Type B pancreatic cell (in vitro differentiated cells): ENCODE results near the gene KIFC1. TPM values are rescaled to one million over a fixed set of nuclear protein-coding genes. Genes with fewer than 3 reads are reported as not detected.

ENCODE experiments used
- DNase-seq: peaks from one replicate; pipeline ENCODE4 v3.0.0; 2021; ENCODE audit warnings: mixed read lengths; ENCODE audit not compliant: unreplicated experiment; ENCODE audit errors: extremely low spot score
- H3K27ac Mint-ChIP-seq: 2 replicates; pipeline ENCODE4 v1.8.0; 2021; ENCODE audit warnings: mild to moderate bottlenecking, mixed read lengths
- H3K27me3 Mint-ChIP-seq: 2 replicates; pipeline ENCODE4 v1.8.0; 2021; ENCODE audit warnings: mixed read lengths
- H3K36me3 Mint-ChIP-seq: 2 replicates; pipeline ENCODE4 v1.8.0; 2021; ENCODE audit warnings: mixed read lengths
- H3K4me1 Mint-ChIP-seq: one replicate; pipeline ENCODE4 v1.8.0; 2021; ENCODE audit warnings: mixed read lengths; ENCODE audit not compliant: unreplicated experiment
- H3K4me3 Mint-ChIP-seq: 2 replicates; pipeline ENCODE4 v1.8.0; 2021; ENCODE audit warnings: mild to moderate bottlenecking, mixed read lengths
- H3K9me3 Mint-ChIP-seq: 2 replicates; pipeline ENCODE4 v1.8.0; 2021; ENCODE audit warnings: mixed read lengths
- total RNA-seq: library from RNA; stranded (reverse); gene quantifications from 2 replicates; pipeline ENCODE4 v1.2.1, GENCODE V29; 2021; ENCODE audit warnings: low replicate concordance
- TF ChIP-seq, protein P1 (sequence below): fragments of 200-600 bp; sonication (generic); conservative IDR thresholded peaks from 2 replicates; pipeline ENCODE4 v1.5.0; 2021; ENCODE audit warnings: antibody characterized with exemption, mild to moderate bottlenecking

The KIFC1 gene
- total RNA-seq, 1 donor from 2014 or later: 67.7 TPM

GRCh38 chr6:33442283-33442682, 50.7 kb downstream of the KIFC1 start:
- Mint-ChIP-seq H3K27me3 (no peaks in the 10 kb centered on the region), H3K4me1 (no peaks in the 10 kb centered on the region), H3K9me3 (no peaks in the 10 kb centered on the region), H3K4me3 (no peak overlapping the region), H3K27ac (no peak overlapping the region), H3K36me3 (peaks cover 21% of the 10 kb centered on the region)
- no peak for DNase-seq
- TF ChIP-seq, protein P1, sequence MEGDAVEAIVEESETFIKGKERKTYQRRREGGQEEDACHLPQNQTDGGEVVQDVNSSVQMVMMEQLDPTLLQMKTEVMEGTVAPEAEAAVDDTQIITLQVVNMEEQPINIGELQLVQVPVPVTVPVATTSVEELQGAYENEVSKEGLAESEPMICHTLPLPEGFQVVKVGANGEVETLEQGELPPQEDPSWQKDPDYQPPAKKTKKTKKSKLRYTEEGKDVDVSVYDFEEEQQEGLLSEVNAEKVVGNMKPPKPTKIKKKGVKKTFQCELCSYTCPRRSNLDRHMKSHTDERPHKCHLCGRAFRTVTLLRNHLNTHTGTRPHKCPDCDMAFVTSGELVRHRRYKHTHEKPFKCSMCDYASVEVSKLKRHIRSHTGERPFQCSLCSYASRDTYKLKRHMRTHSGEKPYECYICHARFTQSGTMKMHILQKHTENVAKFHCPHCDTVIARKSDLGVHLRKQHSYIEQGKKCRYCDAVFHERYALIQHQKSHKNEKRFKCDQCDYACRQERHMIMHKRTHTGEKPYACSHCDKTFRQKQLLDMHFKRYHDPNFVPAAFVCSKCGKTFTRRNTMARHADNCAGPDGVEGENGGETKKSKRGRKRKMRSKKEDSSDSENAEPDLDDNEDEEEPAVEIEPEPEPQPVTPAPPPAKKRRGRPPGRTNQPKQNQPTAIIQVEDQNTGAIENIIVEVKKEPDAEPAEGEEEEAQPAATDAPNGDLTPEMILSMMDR: no peak

DNA sequence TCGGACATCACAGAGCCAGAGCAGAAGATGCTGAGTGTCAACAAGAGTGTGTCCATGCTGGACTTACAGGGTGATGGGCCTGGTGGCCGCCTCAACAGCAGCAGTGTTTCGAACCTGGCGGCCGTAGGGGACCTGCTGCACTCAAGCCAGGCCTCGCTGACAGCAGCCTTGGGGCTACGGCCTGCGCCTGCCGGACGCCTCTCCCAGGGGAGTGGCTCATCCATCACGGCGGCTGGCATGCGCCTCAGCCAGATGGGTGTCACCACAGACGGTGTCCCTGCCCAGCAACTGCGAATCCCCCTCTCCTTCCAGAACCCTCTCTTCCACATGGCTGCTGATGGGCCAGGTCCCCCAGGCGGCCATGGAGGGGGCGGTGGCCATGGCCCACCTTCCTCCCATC, 51.4 kb downstream of the KIFC1 start:
- Mint-ChIP-seq H3K4me3 (no peak overlapping the region), H3K4me1 (no peaks in the 10 kb centered on the region), H3K27me3 (no peaks in the 10 kb centered on the region), H3K27ac (no peak overlapping the region), H3K36me3 (peaks cover 21% of the 10 kb centered on the region), H3K9me3 (no peaks in the 10 kb centered on the region)
- TF ChIP-seq, protein P1: no peak
- no peak for DNase-seq

GRCh38 chr6:33443619-33444504, 52.2 kb downstream of the KIFC1 start:
- Mint-ChIP-seq H3K27me3 (no peaks in the 10 kb centered on the region), H3K4me3 (no peak overlapping the region), H3K36me3 (peaks cover 26% of the 10 kb centered on the region), H3K9me3 (no peaks in the 10 kb centered on the region), H3K4me1 (no peaks in the 10 kb centered on the region), H3K27ac (no peak overlapping the region)
- TF ChIP-seq, protein P1: no peak
- no peak for DNase-seq

DNA sequence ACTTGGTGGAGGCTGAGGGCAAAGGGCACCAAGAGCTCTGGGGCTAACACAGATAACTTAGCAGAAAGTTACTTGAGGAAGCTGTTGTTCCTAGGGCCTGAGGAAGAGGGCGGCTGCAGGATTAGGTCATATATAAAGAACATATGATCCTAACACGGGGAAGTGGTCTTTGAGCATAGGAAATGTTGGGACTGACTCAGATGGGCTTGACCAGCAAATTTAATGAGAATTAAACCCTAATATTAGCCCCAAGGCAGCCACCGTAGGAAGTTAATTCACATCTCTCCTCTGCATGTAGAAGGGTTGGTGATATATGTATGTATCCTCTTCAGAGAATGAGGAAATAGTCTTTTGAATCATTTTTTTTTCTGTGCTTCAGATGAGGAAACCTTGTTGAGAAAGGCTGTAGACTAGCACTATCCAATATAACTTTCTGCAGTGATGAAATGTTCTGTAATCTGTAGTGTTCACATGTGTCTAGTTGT, 53.5 kb downstream of the KIFC1 start:
- Mint-ChIP-seq H3K27ac (no peak overlapping the region), H3K9me3 (no peaks in the 10 kb centered on the region), H3K4me1 (no peaks in the 10 kb centered on the region), H3K27me3 (no peaks in the 10 kb centered on the region), H3K36me3 (peaks cover 24% of the 10 kb centered on the region), H3K4me3 (no peak overlapping the region)
- TF ChIP-seq, protein P1: no peak
- DNase-seq: no peak

GRCh38 chr6:33446356-33446755, 54.7 kb downstream of the KIFC1 start:
- no peaks in the 10 kb centered on the region for H3K9me3 Mint-ChIP-seq
- H3K4me1 Mint-ChIP-seq: peaks cover 8% of the 10 kb centered on the region
- no peak overlapping the region for H3K27ac Mint-ChIP-seq
- H3K36me3 Mint-ChIP-seq: peaks cover 24% of the 10 kb centered on the region
- TF ChIP-seq, protein P1: no peak
- H3K4me3 Mint-ChIP-seq: no peak overlapping the region
- no peaks in the 10 kb centered on the region for H3K27me3 Mint-ChIP-seq
- DNase-seq: no peak
